K562 (cell line): ENCODE results near the gene FAAP24. TPM values are rescaled to one million over a fixed set of nuclear protein-coding genes. Genes with fewer than 3 reads are reported as not detected.
A peak's percentile ranks its signal among the peaks of the same experiment; 100 is the strongest.

Experiments used
- BRCA1 ChIP-seq, 2 experiments: fragments of 450-650 bp in 1 of 2; sonication (generic) in 1 of 2; formaldehyde crosslinking in 1 of 2; IDR thresholded peaks; 2 replicates each; pipeline versions ENCODE4 v1.5.0 to v1.6.1; 2017 to 2020; ENCODE audit warnings: mild to moderate bottlenecking in 1 of 2, missing genetic modification reagents in 1 of 2
- CCAR2 ChIP-seq: fragments of 200-400 bp; formaldehyde crosslinking; IDR thresholded peaks from 2 replicates; pipeline ENCODE4 v1.6.1; 2017; ENCODE audit warnings: mild to moderate bottlenecking, low read depth, low read length
- CUX1 ChIP-seq: fragments of 200-800 bp; sonication (Bioruptor generic); IDR thresholded peaks from 2 replicates; pipeline ENCODE4 v1.6.1; 2016; ENCODE audit warnings: missing genetic modification characterization, missing compliant biosample characterization
- DPF2 ChIP-seq: fragments of 450-650 bp; IDR thresholded peaks from 2 replicates; pipeline ENCODE4 v1.6.1; 2016
- ELF4 ChIP-seq: fragments of 450-650 bp; formaldehyde crosslinking; IDR thresholded peaks from 2 replicates; pipeline ENCODE4 v1.4.0; 2022; ENCODE audit warnings: missing genetic modification characterization
- ERF ChIP-seq: fragments of 450-650 bp; formaldehyde crosslinking; IDR thresholded peaks from 2 replicates; pipeline ENCODE4 v1.4.0; 2020; ENCODE audit warnings: mild to moderate bottlenecking, mixed read lengths
- GTF2F1 ChIP-seq: IDR thresholded peaks from 2 replicates; pipeline ENCODE4 v1.6.1; 2011; ENCODE audit warnings: low read depth, low read length, improper control_type of control experiment
- MAFG ChIP-seq: fragments of 450-650 bp; conservative IDR thresholded peaks from 2 replicates; pipeline ENCODE4 v1.6.1; 2016; ENCODE audit warnings: missing genetic modification characterization, missing compliant biosample characterization
- MEIS2 ChIP-seq: fragments of 450-650 bp; IDR thresholded peaks from 2 replicates; pipeline ENCODE4 v1.6.1; 2014; ENCODE audit warnings: mild to moderate bottlenecking; ENCODE audit not compliant: partially characterized antibody
- MYC ChIP-seq, 2 experiments: fragments of 250-450 bp in 1 of 2; sonication (Bioruptor Pico) in 1 of 2; IDR thresholded peaks; 2 replicates each; pipeline versions ENCODE4 v1.5.1 to v1.6.1; 2012 to 2021; ENCODE audit warnings: low read depth in 2 of 2, borderline replicate concordance in 1 of 2, improper control_type of control experiment in 1 of 2, low read length in 1 of 2, mild to moderate bottlenecking in 1 of 2, moderate library complexity in 1 of 2
- NCOA6 ChIP-seq: fragments of 450-650 bp; IDR thresholded peaks from 2 replicates; pipeline ENCODE4 v1.6.1; 2017; ENCODE audit warnings: mild to moderate bottlenecking
- NCOR1 ChIP-seq: fragments of 450-650 bp; IDR thresholded peaks from 2 replicates; pipeline ENCODE4 v1.6.1; 2016; ENCODE audit warnings: mild to moderate bottlenecking, moderate library complexity
- NONO ChIP-seq, 2 experiments: fragments of 200-400 bp in 1 of 2; fragments of 450-650 bp in 1 of 2; formaldehyde crosslinking in 1 of 2; IDR thresholded peaks; 2 replicates each; pipeline ENCODE4 v1.6.1; 2017; ENCODE audit warnings: low read depth in 2 of 2, mild to moderate bottlenecking in 2 of 2, moderate library complexity in 2 of 2, low read length in 1 of 2
- ZNF124 ChIP-seq: sonication (generic); formaldehyde crosslinking; IDR thresholded peaks from 2 replicates; pipeline ENCODE4 v1.8.1; 2022; ENCODE audit warnings: missing genetic modification reagents
- ZNF511 ChIP-seq: sonication (generic); formaldehyde crosslinking; IDR thresholded peaks from 2 replicates; pipeline ENCODE4 v1.8.0; 2022; ENCODE audit warnings: mild to moderate bottlenecking, missing genetic modification reagents
- ZNF766 ChIP-seq: fragments of 200-800 bp; sonication (Bioruptor generic); conservative IDR thresholded peaks from 2 replicates; pipeline ENCODE4 v1.6.1; 2016; ENCODE audit warnings: missing genetic modification characterization, missing compliant biosample characterization
- ZNF778 ChIP-seq: fragments of 450-650 bp; formaldehyde crosslinking; IDR thresholded peaks from 2 replicates; pipeline ENCODE4 v1.4.0; 2020; ENCODE audit warnings: mild to moderate bottlenecking, moderate library complexity
- polyA plus RNA-seq, 8 experiments: library from polyadenylated mRNA; depleted of rRNA in 4 of 8; stranded (reverse) in 5 of 8; unstranded in 3 of 8; fragments of >200 nt; fragmentation: Nextera tagmentation in 2 of 8; fragmentation: Illumina TruSeq in 1 of 8; extraction: Ambion mirVana in 2 of 8; extraction: Trizol in 1 of 8; gene quantifications; 2 replicates each; pipeline versions ENCODE4 v1.2.1 to v1.2.3, GENCODE V29; 2011 to 2014; ENCODE audit warnings: inconsistent platforms in 1 of 8, missing spikeins in 1 of 8
- total RNA-seq, 7 experiments: library from RNA; depleted of rRNA in 6 of 7; stranded (reverse); fragments of >200 nt in 6 of 7; fragmentation: Illumina TruSeq in 2 of 7; extraction: Trizol in 2 of 7; gene quantifications; 2 replicates each; pipeline versions ENCODE4 v1.2.1 to v1.2.3, GENCODE V29; 2011 to 2021; ENCODE audit warnings: low replicate concordance in 1 of 7
- TF ChIP-seq, protein P1 (sequence below): fragments of 250-450 bp; sonication (Bioruptor Pico); IDR thresholded peaks from 2 replicates; pipeline ENCODE4 v1.4.0; 2020; ENCODE audit warnings: mild to moderate bottlenecking
- TF ChIP-seq, protein P2 (sequence below): fragments of 250-450 bp; sonication (Bioruptor Pico); IDR thresholded peaks from 2 replicates; pipeline ENCODE4 v1.8.0; 2021; ENCODE audit warnings: mild to moderate bottlenecking, moderate library complexity

Gene FAAP24
- total and polyA plus RNA-seq, 9 of the 15 experiments (the other 6 are each of a cell fraction or from before 2014, with no cell fraction given), result 4.6 to 21.6 (median 8.2) TPM

DNA sequence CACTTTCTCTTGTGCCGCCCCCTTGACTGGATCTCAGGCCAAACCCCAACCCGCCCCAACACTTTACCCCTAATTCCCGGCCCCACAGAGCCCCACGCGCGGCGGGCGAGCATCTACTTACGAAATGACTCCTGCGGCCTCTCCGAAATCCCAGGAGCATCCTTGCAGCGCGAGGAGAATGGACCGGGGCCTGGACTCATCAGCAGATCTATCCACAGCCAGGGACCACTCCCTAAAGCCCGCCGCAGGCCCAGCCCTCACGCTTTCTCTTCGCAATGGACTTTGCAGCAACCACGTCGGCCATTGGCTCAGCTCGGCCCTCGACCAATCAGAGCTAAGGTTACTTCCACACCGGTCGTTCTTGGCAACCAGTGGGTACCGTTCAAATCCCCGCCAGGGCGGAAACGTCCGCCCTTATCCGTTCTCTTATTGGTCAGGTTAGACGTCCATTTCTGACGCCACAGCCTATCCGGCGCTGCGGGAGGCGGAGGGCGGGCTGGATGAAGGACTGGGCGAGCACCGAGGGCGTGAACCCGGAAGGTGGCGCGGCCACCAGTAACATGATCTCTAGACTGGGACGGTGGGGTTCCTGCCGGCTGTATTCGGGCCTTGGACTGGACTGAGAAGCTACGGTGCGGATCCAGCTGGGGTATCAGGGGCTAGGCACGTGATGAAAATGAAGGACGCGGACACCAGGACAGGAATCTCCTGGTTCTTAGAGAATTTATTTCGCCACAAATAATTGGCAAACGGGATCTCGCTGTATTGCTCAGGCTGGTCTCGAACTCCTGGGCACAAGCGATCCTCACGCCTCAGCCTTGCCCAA, at the start of gene FAAP24, which contains the start of gene CEP89 (continued):
- TF ChIP-seq CCAR2 (no peak), DPF2 (peak; percentile 45; the same call in 1 of the 2 replicates), ZNF766 (CRISPR knock-in tag) (no peak; the same call in 1 of the 2 replicates), ERF (CRISPR knock-in tag) (no peak), MEIS2 (no peak), NONO (IDR thresholded peaks at IDR 0.05; ENCODE audit: low read depth in 2 of 2, low read length in 1 of 2) (no peak), NCOA6 (no peak), ZNF511 (CRISPR knock-in tag) (peak; percentile 63; the same call in 1 of the 2 replicates), CUX1 (CRISPR knock-in tag) (no peak), ZNF124 (CRISPR knock-in tag) (no peak), ZNF778 (CRISPR knock-in tag) (no peak), ELF4 (peak; percentile 68; the same call in 1 of the 2 replicates), NCOR1 (no peak), GTF2F1 (no peak), MYC (IDR thresholded peaks at IDR 0.05; ENCODE audit: low read depth, low read length) (peak; percentile 65; the same call in 1 of the 2 replicates), MYC (CRISPR knock-in tag; IDR thresholded peaks at IDR 0.05; ENCODE audit: borderline replicate concordance, low read depth) (no peak), MAFG (tag) (no peak), BRCA1 (IDR thresholded peaks at IDR 0.05) (no peak), BRCA1 (CRISPR knock-in tag; IDR thresholded peaks at IDR 0.05) (no peak)
- TF ChIP-seq, protein P1, sequence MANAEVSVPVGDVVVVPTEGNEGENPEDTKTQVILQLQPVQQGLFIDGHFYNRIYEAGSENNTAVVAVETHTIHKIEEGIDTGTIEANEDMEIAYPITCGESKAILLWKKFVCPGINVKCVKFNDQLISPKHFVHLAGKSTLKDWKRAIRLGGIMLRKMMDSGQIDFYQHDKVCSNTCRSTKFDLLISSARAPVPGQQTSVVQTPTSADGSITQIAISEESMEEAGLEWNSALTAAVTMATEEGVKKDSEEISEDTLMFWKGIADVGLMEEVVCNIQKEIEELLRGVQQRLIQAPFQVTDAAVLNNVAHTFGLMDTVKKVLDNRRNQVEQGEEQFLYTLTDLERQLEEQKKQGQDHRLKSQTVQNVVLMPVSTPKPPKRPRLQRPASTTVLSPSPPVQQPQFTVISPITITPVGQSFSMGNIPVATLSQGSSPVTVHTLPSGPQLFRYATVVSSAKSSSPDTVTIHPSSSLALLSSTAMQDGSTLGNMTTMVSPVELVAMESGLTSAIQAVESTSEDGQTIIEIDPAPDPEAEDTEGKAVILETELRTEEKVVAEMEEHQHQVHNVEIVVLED, result 0 out of 2 replicates have a peak, but pooled peaks have one; percentile 4
- TF ChIP-seq, protein P2, sequence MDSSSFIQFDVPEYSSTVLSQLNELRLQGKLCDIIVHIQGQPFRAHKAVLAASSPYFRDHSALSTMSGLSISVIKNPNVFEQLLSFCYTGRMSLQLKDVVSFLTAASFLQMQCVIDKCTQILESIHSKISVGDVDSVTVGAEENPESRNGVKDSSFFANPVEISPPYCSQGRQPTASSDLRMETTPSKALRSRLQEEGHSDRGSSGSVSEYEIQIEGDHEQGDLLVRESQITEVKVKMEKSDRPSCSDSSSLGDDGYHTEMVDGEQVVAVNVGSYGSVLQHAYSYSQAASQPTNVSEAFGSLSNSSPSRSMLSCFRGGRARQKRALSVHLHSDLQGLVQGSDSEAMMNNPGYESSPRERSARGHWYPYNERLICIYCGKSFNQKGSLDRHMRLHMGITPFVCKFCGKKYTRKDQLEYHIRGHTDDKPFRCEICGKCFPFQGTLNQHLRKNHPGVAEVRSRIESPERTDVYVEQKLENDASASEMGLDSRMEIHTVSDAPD, result no peak
